Fibroblast of skin of back (primary cell): Measurements from ENCODE around the gene POC1A. TPM values are rescaled to one million over a fixed set of nuclear protein-coding genes. Genes with fewer than 3 reads are reported as not detected.
A peak's percentile ranks its signal among the peaks of the same experiment; 100 is the strongest.

Experiments used
- DNase-seq: peaks from one replicate; pipeline ENCODE4 v3.0.0-alpha.2; 2013
- polyA plus RNA-seq, 2 experiments: library from polyadenylated mRNA; unstranded; fragments of 120-200 nt; gene quantifications; one replicate each; pipeline ENCODE4 v1.2.1, GENCODE V29; 2013; ENCODE audit not compliant: insufficient read length in 2 of 2

Gene POC1A
- 27.1 TPM for polyA plus RNA-seq (2013, experiment 1 of 2; ENCODE audit: insufficient read length)
- 4.0 TPM for polyA plus RNA-seq (2013, experiment 2 of 2; ENCODE audit: insufficient read length)

GRCh38 chr3:52154135-52155094, at the start of gene POC1A:
POC1A (minus strand) TSS chr3:52154423; CDS start chr3:52154372, 51 bp downstream.
- peak; percentile 99 for DNase-seq

GRCh38 chr3:52203701-52204100, 49.5 kb upstream of the POC1A start:
- DNase-seq = no peak

- no peak for DNase-seq
Observed at GRCh38 chr3:52202384-52203077, 48.3 kb upstream of the POC1A start.

- DNase-seq = no peak
Observed at GRCh38 chr3:52200981-52201679, 46.9 kb upstream of the POC1A start.

GRCh38 chr3:52198643-52199608, 44.7 kb upstream of the POC1A start:
- no peak for DNase-seq

GRCh38 chr3:52197842-52198625, 43.8 kb upstream of the POC1A start, which contains the start of gene ALAS1:
ALAS1 (plus strand) TSS chr3:52198160; CDS start chr3:52199242, 1,082 bp downstream.
- DNase-seq = peak; percentile 86

- DNase-seq = no peak
Observed at GRCh38 chr3:52197499-52197841, 43.2 kb upstream of the POC1A start.

- no peak for DNase-seq
Observed at GRCh38 chr3:52196977-52197376, 42.8 kb upstream of the POC1A start.

- DNase-seq = no peak
Observed at GRCh38 chr3:52195823-52196331, 41.7 kb upstream of the POC1A start.

GRCh38 chr3:52195291-52195597, 41.0 kb upstream of the POC1A start:
- no peak for DNase-seq

- no peak for DNase-seq
Observed at GRCh38 chr3:52194485-52195290, 40.5 kb upstream of the POC1A start.

- no peak for DNase-seq
Observed at GRCh38 chr3:52193065-52193464, 38.8 kb upstream of the POC1A start.

- no peak for DNase-seq
Observed at GRCh38 chr3:52191663-52192062, 37.4 kb upstream of the POC1A start.

GRCh38 chr3:52190294-52191074, 36.3 kb upstream of the POC1A start:
- DNase-seq = no peak

- DNase-seq = no peak
Observed at GRCh38 chr3:52188556-52188955, 34.3 kb upstream of the POC1A start.

- no peak for DNase-seq
Observed at GRCh38 chr3:52186729-52187128, 32.5 kb upstream of the POC1A start.

GRCh38 chr3:52185837-52186236, 31.6 kb upstream of the POC1A start:
- no peak for DNase-seq

- DNase-seq = no peak
Observed at GRCh38 chr3:52185311-52185710, 31.1 kb upstream of the POC1A start.

GRCh38 chr3:52184690-52185089, 30.5 kb upstream of the POC1A start:
- DNase-seq = no peak
